ENCODE measurements around the gene ASB4.

GRCh38 chr7:95558864-95559263 is 73.1 kb downstream of the ASB4 start:
- no peak for TF ChIP-seq CTCF (conservative IDR thresholded peaks at IDR 0.05)
- TF ChIP-seq ZFX (IDR thresholded peaks at IDR 0.05): no peak

Data from C4-2B (cell line).